Esophagus squamous epithelium (tissue), 5 donors: ENCODE data around the gene ARRDC3. TPM values are rescaled to one million over a fixed set of nuclear protein-coding genes. Genes with fewer than 3 reads are reported as not detected.
"Not testable (repeated sequence)": the region's sequence is repeated elsewhere in the genome, so short reads cannot be mapped to it uniquely, and the experiment has no call there.

Source experiments
- DNase-seq: peaks from one replicate; lab custom pipeline; 2025; lab: John Stamatoyannopoulos, UW
- H3K27ac ChIP-seq, 4 donors: fragments of 200-600 bp; sonication (generic); one replicate each; pipeline ENCODE4 v1.5.1; 2016 to 2019; ENCODE audit warnings: mild to moderate bottlenecking in 1 of 4
- H3K27me3 ChIP-seq, 4 donors: fragments of 200-600 bp; sonication (generic); 1 replicate in 3 of 4; 2 replicates in 1 of 4; pipeline versions ENCODE4 v1.5.1 to v1.6.0; 2017 to 2021; ENCODE audit warnings: antibody characterized with exemption in 1 of 4
- H3K36me3 ChIP-seq, 3 donors: fragments of 200-600 bp; sonication (generic); one replicate each; pipeline ENCODE4 v1.5.1; 2016 to 2019
- H3K4me1 ChIP-seq, 3 donors: fragments of 200-600 bp; sonication (generic); one replicate each; pipeline ENCODE4 v1.5.1; 2017 to 2019
- H3K4me3 ChIP-seq, 4 donors: fragments of 200-600 bp; sonication (generic); 1 replicate in 3 of 4; 2 replicates in 1 of 4; pipeline ENCODE4 v1.5.1; 2016 to 2019; ENCODE audit warnings: mild to moderate bottlenecking in 2 of 4, moderate library complexity in 1 of 4
- H3K9me3 ChIP-seq, 3 donors: fragments of 200-600 bp; sonication (generic); one replicate each; pipeline ENCODE4 v1.5.1; 2016 to 2019
- POLR2A ChIP-seq, 4 donors: fragments of 450-650 bp; IDR thresholded peaks; one replicate each; pipeline ENCODE4 v1.6.1; 2017; ENCODE audit warnings: antibody characterized with exemption in 4 of 4, mild to moderate bottlenecking in 4 of 4, moderate library complexity in 3 of 4
- WGBS, 2 donors: methylation state at CpG; one replicate each; pipeline ENCODE4 v1.1.5; 2018; 5-methylcytosine and 5-hydroxymethylcytosine counted together
- intact Hi-C: fragments of 100-400 bp; cut with DNase I; formaldehyde crosslinking; loops from one replicate; pipeline ENCODE4 v1.15.0; 2022
- total RNA-seq, 4 donors: library from RNA; depleted of rRNA; stranded (reverse); fragments of >200 nt; gene quantifications; one replicate each; pipeline ENCODE4 v1.1.0, GENCODE V29; 2016
- TF ChIP-seq, protein P1 (sequence below), 6 experiments: fragments of 450-650 bp in 4 of 6; fragments of 200-600 bp in 2 of 6; sonication (generic) in 2 of 6; IDR thresholded peaks; one replicate each; pipeline ENCODE4 v1.5.1; 2016 to 2019; ENCODE audit warnings: antibody characterized with exemption in 6 of 6, mild to moderate bottlenecking in 4 of 6, moderate library complexity in 4 of 6
- donor health status: DM: yes; HTN: yes; CAD: no.

ARRDC3 gene
- total RNA-seq, 4 donors from 2014 or later, result 35.4 to 64.8 (median 54.7) TPM

DNA sequence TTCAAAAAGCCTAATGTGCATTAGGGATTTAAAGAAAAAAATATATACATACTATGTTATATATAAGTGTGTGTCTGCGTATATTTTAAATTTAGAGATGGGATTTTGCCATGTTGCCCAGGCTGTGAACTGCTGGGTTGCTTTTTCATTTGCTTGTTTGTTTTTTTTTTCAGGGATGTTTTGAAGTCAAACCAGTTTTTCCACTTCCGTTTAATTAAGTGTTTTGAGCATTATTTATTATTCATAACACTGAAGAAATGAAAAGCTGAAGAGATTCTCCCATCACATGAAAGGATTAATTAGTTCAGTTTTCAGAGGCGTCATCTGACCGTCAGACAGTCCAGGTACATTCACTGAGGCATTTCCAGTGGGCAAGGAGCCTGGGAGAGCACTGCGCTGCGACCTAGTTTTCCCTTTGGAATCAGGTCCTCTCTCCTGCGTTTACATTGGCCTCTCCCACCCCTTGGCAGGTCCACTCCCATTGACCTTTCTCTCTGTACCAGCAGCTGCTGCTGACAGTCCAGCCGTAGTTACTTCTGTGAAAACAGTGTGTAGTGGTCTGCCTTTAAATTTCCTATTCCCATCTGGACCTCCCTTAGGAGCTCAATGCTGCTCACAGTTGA, 26.0 kb downstream of the ARRDC3 start:
- no peak for DNase-seq
- 57 to 58% methylated on average over 8 of the region's 8 CpGs for WGBS, 2 donors
- no peaks in the 10 kb centered on the region for H3K9me3 ChIP-seq

DNA sequence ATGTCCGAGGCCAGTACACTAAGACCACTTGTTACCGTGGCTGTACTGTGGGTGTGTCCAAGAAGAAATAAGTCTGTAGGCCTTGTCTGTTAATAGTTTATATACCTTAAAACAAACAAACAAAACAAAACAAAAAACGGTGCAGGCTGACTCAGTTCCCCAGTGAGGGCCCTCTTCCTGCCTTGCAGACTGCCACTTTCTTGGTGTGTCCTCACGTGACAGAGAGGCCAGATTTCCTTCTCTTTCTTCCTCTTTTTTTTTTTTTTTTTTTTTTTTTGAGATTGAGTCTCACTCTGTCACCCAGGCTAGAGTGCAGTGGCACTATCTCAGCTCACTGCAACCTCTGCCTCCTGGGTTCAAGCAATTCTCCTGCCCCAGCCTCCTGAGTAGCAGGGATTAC, 28.2 kb downstream of the ARRDC3 start:
- H3K36me3 ChIP-seq, intact Hi-C loops, H3K4me3 ChIP-seq, H3K27me3 ChIP-seq, H3K9me3 ChIP-seq, DNase-seq, H3K27ac ChIP-seq: not testable (repeated sequence)
- H3K4me1 ChIP-seq, result peaks cover 0 to 17% (median 6%) of the 10 kb centered on the region in 3 donors
- WGBS, 2 donors, result 76 to 82% methylated on average over 4 of the region's 4 CpGs

More for the DNA sequence above, 26.0 kb downstream of the ARRDC3 start:
- H3K4me1 ChIP-seq, result peaks cover 0 to 17% (median 6%) of the 10 kb centered on the region in 3 donors
- intact Hi-C loops, result no loop called here
- H3K36me3 ChIP-seq, result no peaks in the 10 kb centered on the region
- no peak overlapping the region for H3K4me3 ChIP-seq
- no peaks in the 10 kb centered on the region for H3K27me3 ChIP-seq
- TF ChIP-seq, protein P1, sequence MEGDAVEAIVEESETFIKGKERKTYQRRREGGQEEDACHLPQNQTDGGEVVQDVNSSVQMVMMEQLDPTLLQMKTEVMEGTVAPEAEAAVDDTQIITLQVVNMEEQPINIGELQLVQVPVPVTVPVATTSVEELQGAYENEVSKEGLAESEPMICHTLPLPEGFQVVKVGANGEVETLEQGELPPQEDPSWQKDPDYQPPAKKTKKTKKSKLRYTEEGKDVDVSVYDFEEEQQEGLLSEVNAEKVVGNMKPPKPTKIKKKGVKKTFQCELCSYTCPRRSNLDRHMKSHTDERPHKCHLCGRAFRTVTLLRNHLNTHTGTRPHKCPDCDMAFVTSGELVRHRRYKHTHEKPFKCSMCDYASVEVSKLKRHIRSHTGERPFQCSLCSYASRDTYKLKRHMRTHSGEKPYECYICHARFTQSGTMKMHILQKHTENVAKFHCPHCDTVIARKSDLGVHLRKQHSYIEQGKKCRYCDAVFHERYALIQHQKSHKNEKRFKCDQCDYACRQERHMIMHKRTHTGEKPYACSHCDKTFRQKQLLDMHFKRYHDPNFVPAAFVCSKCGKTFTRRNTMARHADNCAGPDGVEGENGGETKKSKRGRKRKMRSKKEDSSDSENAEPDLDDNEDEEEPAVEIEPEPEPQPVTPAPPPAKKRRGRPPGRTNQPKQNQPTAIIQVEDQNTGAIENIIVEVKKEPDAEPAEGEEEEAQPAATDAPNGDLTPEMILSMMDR (IDR thresholded peaks at IDR 0.05), result no peak
- TF ChIP-seq POLR2A (IDR thresholded peaks at IDR 0.05), result no peak
- H3K27ac ChIP-seq, result no peak overlapping the region

DNA sequence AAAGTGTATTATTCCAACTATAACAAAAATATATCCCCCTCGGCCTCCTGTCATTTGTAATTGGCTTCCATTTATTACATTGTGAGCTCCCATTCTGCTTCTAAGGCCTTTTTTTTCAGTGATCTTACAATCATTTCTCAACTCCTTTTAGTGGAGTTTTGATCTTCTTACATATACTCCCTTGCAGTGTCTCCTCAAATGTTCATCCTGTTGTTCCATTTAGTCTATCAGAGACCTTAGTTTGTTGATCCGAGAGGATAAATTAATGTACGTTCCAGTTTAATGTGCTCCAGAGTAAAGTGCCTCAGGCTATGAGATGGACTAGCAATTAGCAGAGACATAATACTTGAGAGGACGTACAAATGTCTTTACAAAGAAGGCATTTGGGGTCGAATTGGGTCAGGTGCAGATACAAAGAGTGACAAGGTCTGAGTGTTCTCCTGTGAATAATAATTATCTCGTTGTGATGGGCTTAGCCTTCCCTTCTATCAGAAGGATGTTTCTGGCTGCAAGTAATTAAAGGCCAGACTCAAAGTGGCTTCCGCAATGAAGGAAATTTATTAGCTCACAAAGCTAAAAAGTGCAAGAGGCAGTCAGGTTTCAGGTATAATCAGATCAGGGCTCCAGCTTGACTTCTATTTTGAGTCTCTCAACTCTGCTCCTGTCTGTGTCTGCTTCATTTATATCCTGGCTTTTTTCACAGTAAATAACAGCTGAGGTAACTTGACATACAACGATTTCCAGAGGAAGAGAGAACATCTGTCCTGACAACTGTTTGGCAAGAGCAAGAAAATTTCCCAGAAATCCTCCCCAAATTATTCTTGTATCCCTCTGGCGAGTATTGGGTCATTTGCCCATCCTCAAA, 30.1 kb downstream of the ARRDC3 start:
- intact Hi-C loops, result no loop called here
- WGBS, 2 donors, result 75 to 76% methylated on average over 9 of the region's 9 CpGs
- no peak for TF ChIP-seq POLR2A (IDR thresholded peaks at IDR 0.05)
- TF ChIP-seq, protein P1 (IDR thresholded peaks at IDR 0.05), result no peak
- no peaks in the 10 kb centered on the region for H3K9me3 ChIP-seq
- H3K27me3 ChIP-seq, result no peaks in the 10 kb centered on the region
- H3K27ac ChIP-seq, result no peak overlapping the region
- H3K4me1 ChIP-seq, result peaks cover 0 to 12% (median 6%) of the 10 kb centered on the region in 3 donors
- H3K4me3 ChIP-seq, result no peak overlapping the region
- no peaks in the 10 kb centered on the region for H3K36me3 ChIP-seq
- no peak for DNase-seq

DNA sequence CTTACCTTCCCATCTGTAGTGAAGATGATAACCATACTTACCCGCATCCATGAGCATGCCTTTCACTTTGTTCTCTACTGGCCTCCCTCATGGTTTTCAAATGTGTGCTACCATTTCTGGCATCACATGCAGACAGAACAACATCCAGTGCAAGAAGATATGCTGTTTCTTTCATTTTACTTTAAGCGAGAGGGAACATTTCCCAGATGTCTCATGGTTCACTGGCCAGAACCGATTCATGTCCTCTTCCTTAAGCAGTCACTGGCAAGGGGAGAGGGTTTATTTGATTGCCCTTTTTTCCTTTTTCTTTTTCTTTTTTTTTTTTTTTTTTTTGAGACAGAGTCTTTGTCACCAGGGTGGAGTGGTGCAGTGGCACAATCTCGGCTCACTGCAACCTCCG, 37.7 kb downstream of the ARRDC3 start:
- Histone ChIP-seq H3K4me1 (no peaks in the 10 kb centered on the region), H3K36me3 (no peaks in the 10 kb centered on the region), H3K4me3 (no peak overlapping the region), H3K27me3 (no peaks in the 10 kb centered on the region), H3K9me3 (no peaks in the 10 kb centered on the region), H3K27ac (no peak overlapping the region)
- no peak for TF ChIP-seq POLR2A (IDR thresholded peaks at IDR 0.05)
- TF ChIP-seq, protein P1 (IDR thresholded peaks at IDR 0.05), result no peak
- intact Hi-C loops, result no loop called here
- DNase-seq, result no peak
- WGBS, 2 donors, result 85 to 91% methylated on average over 5 of the region's 5 CpGs

DNA sequence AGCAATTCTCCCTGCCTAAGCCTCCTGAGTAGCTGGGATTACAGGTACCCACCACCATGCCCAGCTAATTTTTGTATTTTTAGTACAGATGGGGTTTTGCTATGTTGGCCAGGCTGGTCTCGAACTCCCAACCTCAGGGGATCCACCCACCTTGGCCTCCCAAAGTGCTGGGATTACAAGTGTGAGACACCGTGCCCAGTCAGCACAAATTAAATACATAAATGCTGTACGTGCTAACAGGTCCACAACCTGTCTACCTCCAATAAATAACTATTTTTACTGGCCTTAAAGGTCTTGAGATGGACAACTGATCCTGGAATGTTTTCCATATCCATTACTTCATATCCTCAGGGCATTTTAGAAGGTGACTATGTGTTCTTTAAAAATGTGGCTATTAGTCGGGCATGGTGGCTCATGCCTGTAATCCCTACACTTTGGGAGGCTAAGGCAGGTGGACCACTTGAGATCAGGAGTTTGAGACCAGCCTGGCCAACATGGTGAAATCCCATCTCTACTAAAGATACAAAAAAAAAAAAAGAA, 38.4 kb downstream of the ARRDC3 start:
- H3K9me3 ChIP-seq, intact Hi-C loops, H3K27ac ChIP-seq, H3K36me3 ChIP-seq, DNase-seq, H3K4me1 ChIP-seq, H3K27me3 ChIP-seq, H3K4me3 ChIP-seq: not testable (repeated sequence)
- 94% methylated on average over 4 of the region's 4 CpGs for WGBS, 2 donors

DNA sequence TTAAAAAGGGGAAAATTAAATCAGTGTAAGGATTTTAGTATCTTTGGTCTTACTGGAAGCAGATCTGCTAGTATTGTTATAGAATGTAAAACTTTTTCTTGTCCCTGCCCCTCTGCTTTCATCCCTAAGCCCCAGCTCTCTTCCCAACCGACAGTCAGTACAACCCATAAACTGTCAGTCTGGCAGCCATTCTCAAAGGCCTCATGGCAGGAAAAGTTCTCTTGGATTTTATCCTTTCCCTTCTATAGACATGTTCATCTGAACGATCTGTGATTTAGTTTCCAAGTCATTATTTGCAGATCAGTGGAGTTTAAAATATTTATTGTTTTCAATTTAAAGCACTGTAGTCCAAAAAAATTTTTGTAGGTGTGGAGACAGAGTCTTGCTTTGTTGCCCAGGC, 39.2 kb downstream of the ARRDC3 start:
- H3K4me3 ChIP-seq, result no peak overlapping the region
- intact Hi-C loops, result no loop called here
- no peak overlapping the region for H3K27ac ChIP-seq
- no peaks in the 10 kb centered on the region for H3K27me3 ChIP-seq
- H3K9me3 ChIP-seq, result no peaks in the 10 kb centered on the region
- H3K36me3 ChIP-seq, result no peaks in the 10 kb centered on the region
- no peaks in the 10 kb centered on the region for H3K4me1 ChIP-seq
- TF ChIP-seq POLR2A (IDR thresholded peaks at IDR 0.05), result no peak
- TF ChIP-seq, protein P1 (IDR thresholded peaks at IDR 0.05), result no peak
- WGBS, 2 donors, result 76 to 77% methylated on average over 2 of the region's 2 CpGs
- no peak for DNase-seq

DNA sequence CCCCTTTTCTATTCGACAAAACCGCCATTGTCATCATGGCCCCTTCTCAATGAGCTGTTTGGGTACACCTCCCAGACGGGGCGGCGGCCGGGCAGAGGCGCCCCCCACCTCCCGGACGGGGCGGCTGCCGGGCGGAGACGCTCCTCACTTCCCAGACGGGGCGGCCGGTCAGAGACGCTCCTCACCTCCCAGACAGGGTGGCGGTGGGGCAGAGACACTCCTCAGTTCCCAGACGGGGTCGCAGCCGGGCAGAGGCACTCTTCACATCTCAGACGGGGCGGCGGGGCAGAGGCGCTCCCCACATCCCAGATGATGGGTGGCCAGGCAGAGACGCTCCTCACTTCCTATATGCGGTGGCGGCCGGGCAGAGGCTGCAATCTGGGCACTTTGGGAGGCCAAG, 40.2 kb downstream of the ARRDC3 start:
- H3K36me3 ChIP-seq, H3K9me3 ChIP-seq, H3K27me3 ChIP-seq, H3K4me1 ChIP-seq, DNase-seq, H3K4me3 ChIP-seq, intact Hi-C loops, H3K27ac ChIP-seq: not testable (repeated sequence)
- WGBS, 2 donors, result 84 to 95% methylated on average over 2 to 10 of the region's 29 CpGs
